OCI-LY7 (cell line): ENCODE measurements around the gene SH2D7.

ENCODE experiments used
- CTCF ChIP-seq: fragments of 200-600 bp; sonication (generic); conservative IDR thresholded peaks from 2 replicates; pipeline ENCODE4 v1.5.1; 2014; ENCODE audit warnings: mild to moderate bottlenecking, antibody characterized with exemption, low read length, moderate library complexity, mixed read lengths
- EZH2phosphoT487 ChIP-seq: fragments of 200-600 bp; sonication (generic); IDR thresholded peaks from 2 replicates; pipeline ENCODE4 v1.6.1; 2018; ENCODE audit warnings: low read depth, borderline replicate concordance, mild to moderate bottlenecking, mixed run types, antibody characterized with exemption, low read length, moderate library complexity, mixed read lengths

- TF ChIP-seq CTCF = no peak
- TF ChIP-seq EZH2phosphoT487 = no peak
Observed at GRCh38 chr15:78103406-78104118, 11.2 kb downstream of the SH2D7 start.
